Ureter (tissue), 1 donor: ENCODE data around the gene DEF6. TPM values are rescaled to one million over a fixed set of nuclear protein-coding genes. Genes with fewer than 3 reads are reported as not detected.
"Not testable (repeated sequence)": the region's sequence is repeated elsewhere in the genome, so short reads cannot be mapped to it uniquely, and the experiment has no call there.

Experiments
- DNase-seq: peaks from one replicate; pipeline ENCODE4 v3.0.0-alpha.2; 2020; ENCODE audit warnings: low spot score
- total RNA-seq: library from RNA; stranded (reverse); gene quantifications from one replicate; pipeline ENCODE4 v1.2.4, GENCODE V29; 2023
- donor health status: DM: yes; HTN: yes; CAD: no.

DEF6 gene
- total RNA-seq, 1 donor from 2014 or later: 28.0 TPM

DNA sequence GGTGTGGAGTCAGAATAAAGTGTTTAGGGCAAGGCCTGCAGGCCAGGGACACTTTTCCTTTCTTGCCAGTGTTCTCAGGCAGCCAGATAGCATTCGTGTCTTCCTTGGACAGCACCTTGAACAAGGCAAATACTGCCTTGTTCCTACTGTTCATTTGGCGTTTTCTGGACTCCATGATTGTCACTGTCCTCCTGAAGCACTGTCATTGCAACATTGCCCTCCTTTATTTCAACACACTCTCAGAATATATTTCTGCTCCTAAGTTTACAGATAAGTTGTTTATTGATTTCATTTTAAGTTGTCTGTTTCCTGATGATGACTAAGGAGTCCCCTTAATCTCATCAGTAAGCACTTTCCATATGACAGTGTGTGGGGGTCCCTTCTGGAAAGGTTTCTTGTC is 15.1 kb upstream of the DEF6 start:
- no peak for DNase-seq

DNA sequence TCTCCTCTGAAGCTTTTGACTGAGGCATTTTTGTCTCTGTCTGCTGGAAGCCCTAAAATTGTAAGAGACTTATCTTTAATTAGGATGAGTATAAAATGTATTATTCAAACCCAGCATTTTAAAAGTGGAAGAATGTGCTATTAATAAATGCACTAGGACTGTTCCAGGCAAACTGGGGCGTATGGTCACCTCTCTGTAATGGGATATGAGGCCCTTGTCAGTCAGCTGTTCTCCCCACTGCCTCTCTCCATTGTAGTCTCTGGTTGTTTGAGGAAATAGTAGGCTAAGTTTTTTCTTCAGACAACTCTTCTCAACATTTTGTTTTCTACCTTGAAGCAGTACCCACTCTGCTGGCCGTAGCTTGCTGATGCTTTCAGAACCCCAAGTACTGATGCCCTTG is 14.3 kb upstream of the DEF6 start:
- no peak for DNase-seq

DNA sequence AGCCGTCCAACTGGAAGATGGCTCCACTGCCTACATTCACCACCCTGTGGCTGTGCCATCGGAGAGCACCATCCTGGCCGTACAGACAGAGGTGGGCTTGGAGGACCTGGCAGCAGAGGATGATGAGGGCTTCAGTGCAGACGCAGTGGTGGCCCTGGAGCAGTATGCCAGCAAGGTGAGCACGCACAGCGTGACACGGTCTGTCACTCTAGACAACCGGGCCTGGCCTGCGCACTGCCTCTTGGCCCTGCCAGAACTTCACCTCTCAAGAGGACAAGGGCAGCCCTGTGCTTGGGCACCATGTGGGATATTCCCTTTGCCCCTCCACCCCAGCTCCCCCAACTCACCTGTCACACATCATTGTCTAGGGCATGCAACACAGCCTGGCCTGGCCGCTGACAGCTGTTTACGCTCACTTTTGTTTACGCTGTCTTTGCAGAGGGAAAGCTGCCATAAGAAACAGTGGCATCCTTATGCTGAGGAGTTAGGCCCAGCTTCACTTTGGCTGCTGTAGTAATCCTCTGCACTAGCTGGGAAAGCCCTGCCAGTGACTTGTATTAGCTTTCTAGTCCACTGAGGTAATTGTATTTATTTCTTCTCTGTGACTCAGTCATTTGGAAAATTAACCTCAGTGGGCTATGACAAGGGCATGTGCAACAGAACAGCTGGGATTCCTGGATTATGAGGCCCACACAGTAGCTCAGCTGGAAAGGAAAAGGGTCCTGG is 9.8 kb upstream of the DEF6 start:
- no peak for DNase-seq

DNA sequence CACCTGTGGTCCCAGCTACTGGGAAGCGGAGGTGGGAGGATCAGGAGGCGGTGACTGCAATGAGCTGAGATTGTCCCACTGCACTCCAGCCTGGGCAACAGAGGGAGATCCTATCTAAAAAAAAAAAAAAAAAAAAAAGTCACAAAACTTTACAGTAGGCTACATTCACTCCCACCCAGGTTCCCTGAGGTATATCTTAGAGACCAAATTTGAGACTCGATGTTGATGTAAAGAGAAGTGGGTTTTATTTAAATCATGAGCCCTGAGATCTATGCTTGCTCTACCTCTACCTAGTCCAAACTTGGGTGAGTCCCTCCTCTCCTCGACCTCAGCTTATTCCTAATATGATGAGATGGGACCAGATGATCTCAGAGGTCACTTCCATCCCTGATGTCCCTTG is 8.8 kb upstream of the DEF6 start:
- DNase-seq: no peak

DNA sequence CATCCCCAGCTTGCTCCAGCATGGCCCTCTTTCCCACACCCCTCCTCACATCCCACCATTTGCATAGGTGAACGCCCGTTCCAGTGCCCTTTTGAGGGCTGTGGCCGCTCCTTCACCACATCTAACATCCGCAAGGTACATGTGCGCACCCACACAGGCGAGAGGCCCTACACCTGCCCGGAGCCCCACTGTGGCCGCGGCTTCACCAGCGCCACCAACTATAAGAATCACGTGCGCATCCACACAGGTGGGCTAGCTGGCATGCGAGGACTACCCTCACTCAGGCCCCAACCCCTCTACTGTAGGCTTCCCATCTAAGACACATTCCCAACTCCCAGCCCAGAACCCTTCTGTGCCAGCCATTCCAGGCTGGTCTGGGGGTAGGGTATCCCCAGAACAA is 6.1 kb upstream of the DEF6 start:
- no peak for DNase-seq

DNA sequence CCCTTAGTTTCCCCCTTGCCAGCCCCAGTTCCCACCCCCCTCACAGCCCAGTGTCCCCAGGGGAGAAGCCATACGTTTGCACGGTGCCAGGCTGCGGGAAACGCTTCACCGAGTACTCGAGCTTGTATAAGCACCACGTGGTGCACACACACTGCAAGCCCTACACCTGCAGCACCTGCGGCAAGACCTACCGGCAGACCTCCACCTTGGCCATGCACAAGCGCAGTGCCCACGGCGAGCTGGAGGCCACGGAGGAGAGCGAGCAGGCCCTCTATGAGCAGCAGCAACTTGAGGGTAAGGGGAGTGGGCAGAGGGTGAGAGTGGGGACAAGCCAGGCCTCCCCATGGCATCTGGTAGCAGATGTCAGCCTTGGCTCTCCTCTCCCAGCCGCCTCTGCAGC is 5.1 kb upstream of the DEF6 start:
- DNase-seq: no peak

DNA sequence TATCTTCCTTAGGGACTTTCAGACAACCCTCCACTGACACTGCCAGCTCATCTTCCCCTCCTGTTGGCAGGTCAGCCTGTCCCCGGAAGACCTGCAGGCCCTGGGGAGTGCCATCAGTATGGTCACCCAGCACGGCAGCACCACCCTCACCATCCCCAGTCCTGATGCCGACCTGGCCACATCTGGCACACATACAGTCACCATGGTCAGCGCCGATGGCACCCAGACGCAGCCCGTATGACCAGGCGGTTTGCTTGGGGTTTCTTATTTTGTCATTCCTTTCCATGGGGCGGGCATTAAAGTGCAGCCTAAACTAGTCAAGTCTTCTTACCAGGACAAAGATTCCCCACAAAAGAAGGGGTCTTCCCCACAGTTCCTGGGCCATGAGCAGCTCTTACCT is 3.9 kb upstream of the DEF6 start:
- no peak for DNase-seq

DNA sequence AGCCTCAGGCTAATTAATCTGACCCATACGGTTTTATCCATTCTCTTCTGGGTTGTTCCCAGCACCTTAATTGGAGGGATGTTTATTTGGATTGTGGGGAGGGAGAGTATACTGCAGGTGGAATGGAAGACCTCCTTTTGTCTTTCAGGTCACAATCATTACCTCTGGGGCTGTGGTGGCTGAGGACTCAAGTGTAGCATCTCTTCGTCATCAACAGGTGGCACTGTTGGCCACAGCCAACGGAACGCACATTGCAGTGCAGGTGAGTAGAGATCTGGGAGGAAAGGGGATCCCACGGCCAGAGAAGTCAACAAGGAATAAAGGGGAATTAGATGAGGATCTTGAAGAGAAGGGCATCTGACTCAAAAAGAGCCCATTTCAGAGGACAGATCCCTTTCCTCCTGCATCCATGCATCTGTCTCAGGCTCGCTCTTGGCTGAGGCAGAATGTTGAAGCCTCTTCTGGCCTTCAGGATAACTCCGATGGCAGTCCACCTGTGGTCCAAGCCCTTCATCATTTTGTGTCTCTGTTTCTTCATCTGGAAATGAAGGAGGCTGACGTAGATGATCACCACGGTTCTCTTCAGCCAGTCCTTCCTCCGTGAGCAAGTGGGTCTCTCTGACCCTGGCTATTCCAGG is 3.2 kb upstream of the DEF6 start:
- DNase-seq: no peak

DNA sequence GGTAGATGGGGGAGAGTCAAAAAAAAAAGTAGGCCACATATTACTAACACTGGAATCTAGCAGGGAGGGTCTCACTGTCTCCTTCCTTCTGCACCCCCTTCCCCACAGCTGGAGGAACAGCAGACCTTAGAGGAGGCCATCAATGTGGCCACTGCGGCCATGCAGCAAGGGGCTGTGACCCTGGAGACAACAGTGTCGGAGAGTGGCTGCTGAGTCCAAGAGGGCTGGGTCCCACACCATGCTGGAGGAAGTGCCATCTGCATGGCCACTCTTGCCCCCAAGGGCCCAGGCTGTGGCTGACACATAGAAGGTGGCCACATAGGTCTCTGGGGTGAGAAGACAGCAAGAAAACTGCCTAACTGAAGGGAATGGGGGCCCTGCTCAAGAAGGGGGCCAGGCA is 2.6 kb upstream of the DEF6 start:
- no peak for DNase-seq

DNA sequence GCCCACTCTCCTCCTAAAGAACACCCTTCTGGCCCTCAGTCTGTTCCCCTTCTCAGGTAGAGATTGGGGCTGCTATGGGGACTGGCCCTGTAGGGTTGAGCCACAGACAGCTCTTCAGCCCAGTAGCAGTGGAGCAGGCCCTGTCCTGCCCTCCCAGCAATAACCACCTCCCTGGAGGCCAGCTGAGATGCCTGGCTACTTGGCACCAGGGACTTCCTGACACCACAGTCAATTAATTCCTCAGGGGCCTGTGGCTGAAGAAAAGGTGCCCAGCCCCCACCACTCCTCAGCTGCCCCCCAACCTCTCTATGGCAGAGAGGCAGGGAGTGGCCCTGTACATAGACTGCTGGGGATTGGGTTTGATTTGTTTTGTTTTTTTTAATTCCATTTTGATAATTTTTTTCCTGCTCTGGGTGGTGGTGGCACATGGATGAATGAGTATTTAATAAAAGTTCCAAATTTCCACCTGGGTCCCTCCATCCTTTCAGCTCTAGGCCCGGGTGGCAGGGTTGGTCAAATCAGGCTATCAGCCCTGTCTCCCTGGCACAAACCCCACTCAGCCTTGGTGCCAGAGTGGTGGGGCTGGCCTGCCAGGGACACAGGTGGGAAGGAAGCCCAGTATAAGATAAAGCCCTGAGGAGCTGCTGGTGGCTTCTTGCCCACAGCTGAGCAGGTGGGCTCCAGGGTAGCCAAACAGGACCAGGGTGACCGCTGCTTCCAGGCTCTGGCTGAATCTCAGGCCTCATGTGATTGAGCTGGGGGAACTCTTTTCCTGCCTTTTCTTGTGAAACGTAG is 1.9 kb upstream of the DEF6 start:
- no peak for DNase-seq

DNA sequence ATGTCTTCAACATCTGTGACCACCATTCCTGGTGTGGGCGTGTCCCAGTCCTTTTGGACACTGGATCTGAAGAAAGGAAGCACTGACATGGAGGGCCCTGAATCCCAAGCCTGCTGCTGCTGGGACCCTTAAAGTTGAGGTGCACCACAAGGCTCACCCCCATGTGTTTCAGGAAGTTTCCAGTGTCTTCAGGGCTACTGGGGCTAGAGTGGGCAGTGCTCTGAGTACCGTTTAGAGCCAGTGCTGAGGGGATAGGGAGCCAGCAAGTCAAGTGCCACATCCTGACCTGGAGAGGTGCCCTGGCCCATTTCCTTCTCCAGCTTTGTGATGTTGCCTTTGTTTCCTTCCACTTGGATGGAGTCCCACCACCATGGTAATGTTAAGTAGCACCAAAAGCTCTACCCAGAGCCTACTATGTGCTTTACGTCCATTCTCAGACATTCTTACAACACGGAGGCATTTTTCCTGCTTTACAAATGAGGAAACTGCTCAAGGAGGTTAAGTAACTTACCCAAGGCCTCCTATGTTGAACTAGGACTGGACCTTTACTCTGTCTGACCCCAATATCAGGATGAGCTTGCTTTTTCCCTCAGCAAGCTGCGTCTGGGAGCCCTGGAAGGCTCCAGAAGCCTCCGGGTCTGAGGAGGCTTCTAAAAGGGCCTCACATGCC is 552 bp upstream of the DEF6 start:
- no peak for DNase-seq

DNA sequence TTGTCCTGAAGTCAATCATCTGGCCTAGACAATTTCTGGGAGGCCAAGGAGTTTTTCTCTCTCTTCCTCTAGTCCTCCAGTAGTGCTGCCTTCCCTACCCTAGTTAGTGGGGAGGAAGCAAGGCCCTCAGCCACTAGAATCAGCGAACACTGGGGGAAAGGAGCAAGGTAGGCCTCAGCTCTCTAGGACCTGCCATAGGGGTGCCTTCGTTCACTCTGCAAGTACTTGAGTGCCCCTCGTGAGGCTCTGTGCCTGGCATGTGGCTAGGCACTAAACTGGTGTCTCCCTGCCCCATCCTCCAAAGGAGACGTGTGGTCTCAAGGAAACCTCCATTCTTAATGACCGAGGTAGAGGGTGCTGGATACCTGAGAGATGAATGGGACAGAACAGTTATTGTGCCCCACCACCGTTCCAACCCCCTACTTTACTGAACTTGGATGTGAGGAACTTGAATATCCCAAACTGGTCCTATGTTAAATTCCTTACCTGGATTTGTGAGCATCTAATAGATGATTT is 1.1 kb downstream of the DEF6 start:
- DNase-seq: no peak

DNA sequence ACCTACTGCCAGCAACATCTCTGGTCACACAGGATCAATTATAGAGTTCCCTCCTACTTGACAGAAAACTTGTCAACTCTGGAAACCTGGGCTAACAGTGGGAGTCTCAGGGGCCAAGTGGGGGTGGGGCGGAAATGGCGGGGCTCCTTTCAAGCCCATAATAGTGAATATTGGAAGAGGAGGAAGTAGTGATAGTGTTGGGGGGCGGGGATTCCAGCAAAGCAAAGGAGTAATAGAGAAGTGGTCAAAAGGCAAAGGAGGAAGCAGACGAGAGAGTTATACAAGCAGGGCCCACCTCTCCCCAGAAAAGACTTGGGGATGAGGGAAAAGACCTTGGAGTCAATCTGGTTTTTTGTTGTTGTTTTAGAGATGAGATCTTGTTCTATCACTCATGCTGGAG is 2.1 kb downstream of the DEF6 start:
- DNase-seq: no peak

DNA sequence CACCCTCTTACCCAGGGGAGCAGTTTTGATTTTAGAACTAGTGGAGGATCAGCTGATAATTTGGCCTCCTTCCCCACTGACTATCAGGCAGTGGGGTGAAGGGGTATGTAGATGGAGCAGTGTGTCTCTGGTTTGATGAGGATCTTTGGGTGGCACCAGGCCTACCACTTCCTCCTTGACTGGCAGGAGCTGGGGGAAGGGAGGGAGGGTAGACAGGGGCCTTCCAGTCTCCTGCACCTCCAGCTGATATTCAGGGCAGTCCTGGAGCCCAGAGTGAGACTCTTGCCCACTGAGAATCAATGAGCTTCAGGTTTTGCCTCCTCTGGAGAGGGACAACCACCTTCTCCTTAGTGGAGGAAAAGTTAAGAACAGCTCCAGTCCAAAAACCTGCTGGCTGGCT is 3.2 kb downstream of the DEF6 start:
- DNase-seq: no peak

DNA sequence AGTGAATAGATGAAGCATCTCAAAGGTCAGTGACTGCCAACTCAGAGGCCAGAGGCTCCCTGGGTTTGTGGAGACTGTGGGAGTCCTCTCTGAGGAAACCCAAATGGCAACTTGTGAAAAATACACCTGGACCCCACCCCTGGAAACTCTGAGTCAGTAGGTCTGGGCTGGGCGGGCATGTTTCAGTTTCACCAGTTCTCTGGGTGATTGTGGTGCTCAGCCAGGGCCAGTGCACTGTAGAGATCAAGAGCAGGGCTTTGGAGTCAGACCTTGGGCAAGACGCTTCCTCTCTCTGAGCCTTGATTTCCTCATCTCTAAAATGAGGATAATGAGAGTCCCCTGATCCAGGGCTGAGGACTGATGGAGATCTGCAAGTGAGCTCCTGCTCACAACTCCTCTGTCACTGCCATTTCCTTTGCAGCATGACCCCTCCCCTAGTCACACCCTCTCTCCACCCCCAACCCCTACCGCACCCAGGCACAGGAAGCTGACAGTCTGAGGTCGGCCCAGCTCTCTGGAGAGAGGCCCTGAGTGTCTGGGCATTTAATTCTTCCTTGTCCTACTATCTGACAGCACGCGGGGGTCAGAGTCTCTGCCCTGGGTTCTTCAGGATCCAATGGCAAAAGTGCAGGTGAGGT is 5.1 kb downstream of the DEF6 start:
- DNase-seq: peak; percentile 79

DNA sequence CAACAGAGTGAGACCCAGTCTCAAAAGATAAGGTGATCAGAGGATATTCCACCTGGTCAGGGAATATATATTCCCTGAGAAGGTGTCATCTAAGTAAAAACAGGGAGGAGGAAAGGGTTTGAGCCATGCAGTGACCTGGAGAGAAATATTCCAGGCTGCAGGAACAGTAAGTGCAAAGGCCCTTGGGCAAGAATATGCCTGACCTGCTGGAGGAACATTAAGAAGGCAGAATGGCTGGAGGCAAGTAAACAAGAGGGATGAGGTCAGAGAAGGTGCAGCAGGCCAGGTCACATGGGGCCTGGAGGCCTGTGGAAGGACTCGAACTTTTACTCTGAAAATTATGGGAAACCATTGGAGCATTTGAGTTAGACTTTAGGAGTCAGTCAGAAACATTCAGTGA is 6.7 kb downstream of the DEF6 start:
- DNase-seq: no peak

DNA sequence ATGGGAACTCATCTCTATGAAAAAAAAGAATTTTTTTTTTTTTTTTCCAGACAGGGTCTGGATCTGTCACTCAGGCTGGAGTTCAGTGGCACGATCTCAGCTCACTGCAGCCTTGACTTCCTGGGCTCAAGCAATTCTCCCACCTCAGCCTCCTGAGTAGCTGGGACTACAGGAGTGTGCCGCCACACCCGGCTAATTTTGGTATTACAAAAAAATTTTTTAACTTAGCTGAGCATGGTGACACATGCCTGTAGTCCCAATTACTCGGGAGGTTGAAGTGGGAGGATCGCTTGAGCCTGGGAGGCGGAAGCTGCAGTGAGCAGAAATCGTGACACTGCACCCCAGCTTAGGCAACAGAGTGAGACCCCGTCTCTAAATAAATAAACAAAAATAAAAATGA is 7.5 kb downstream of the DEF6 start:
- DNase-seq: no peak

DNA sequence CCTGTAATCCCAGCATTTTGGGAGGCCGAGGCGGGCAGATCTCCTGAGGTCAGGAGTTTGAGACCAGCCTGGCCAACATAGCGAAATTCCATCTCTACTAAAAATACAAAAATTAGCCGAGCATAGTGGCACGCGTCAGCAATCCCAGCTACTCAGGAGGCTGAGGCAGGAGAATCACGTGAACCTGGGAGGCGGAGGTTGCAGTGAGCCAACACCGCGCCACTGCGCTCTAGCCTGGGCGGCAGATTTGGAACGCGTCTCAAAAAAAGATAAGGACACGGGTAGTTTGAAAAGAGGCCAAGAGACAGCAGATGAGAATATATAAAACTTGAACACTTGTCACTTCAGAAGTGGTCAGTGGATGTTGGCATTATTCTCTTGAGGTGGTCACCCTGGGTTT is 9.5 kb downstream of the DEF6 start:
- DNase-seq: not testable (repeated sequence)

DNA sequence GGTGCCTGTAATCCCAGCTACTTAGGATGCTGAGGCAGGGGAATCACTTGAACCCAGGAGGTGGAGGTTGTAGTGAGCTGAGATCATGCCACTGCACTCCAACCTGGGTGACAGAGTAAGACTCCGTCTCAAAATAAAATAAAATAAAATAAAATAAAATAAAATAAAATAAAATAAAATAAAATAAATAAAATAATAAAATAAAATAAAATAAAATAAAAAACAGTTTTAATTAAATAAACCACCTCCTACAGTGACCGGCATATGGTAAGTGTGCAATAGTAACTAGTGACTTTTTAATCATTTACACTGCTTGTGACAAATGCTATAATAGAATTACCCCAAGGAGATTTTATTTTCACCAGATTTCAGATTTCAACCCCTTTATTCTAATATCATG is 10.9 kb downstream of the DEF6 start:
- not testable (repeated sequence) for DNase-seq

DNA sequence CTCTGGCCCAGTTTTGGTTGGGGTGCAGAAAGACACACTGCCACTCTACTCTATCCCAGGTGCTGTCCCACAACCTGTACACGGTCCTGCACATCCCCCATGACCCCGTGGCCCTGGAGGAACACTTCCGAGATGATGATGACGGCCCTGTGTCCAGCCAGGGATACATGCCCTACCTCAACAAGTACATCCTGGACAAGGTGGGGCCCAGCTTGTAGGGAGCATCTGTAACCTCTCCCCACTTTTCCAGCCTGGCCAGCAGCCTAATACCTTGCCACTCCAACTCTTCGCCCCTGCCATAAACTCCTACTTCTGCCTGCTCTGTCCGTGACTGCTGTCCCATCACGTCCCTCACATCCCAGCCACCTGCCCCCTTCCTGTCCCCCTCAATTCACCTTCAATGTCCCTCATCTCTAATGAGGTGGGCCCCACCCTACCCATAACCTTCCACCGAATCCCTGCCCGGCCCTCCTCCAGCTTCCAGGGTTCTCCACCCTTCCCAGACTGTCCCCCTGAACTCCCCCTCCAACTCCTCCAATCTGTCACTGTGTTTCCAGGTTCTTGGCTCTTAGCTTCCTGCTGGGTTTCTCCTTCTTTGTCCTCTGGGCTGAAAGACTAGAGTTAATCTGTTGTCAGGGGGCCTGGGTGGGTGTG is 12.1 kb downstream of the DEF6 start:
- DNase-seq: no peak

DNA sequence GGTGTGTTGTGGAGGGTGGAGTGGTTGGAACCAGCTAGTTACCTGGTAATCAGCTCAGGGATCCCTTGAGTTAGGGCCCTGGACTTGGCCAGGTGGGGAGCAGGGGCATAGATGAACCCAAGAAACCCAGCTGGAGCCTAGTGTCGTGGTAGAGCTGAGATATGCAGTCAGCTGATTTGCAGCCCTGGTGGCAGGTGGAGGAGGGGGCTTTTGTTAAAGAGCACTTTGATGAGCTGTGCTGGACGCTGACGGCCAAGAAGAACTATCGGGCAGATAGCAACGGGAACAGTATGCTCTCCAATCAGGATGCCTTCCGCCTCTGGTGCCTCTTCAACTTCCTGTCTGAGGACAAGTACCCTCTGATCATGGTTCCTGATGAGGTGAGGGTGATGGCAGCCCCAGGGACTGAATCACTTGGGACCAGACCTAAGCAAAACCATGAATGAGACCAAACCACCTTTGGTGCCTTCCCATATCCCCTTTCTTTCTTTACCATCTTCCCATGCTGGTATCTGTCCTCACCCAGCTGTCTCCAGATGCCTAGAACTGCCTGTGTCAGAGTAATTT is 12.7 kb downstream of the DEF6 start:
- DNase-seq: no peak
